SH-SY5Y (cell line): ENCODE data around the gene SAMD4A.

Source experiments
- GATA2 ChIP-seq: IDR thresholded peaks from 2 replicates; pipeline ENCODE4 v1.6.1; 2011; ENCODE audit warnings: mild to moderate bottlenecking, low read depth, low read length
- GATA3 ChIP-seq: IDR thresholded peaks from 2 replicates; pipeline ENCODE4 v1.6.1; 2011; ENCODE audit warnings: low read depth, mild to moderate bottlenecking, low read length, moderate library complexity

DNA sequence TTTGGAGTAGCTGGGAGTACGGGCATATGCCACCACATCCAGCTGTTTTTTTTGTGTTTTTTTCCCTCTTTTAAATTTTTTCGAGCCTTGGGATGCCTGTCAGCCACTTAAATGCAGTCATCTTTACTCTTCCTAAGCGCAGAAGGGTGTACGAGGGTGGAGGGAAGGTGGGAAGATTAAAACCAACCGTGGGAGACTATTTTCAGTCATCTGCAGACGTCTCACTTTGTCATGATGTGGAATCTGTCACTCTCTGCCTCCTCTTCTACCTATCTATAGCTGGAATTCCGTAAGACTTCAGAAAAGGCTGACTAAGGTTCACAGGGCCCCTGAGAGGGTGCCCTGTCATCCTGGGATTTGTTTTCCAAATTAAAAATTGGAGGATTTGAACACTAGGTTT, 105.3 kb downstream of the SAMD4A start:
- TF ChIP-seq GATA2 (no peak), GATA3 (no peak)
